ENCODE measurements around the gene ZNF423.

The ZNF423 gene

GRCh38 chr16:49800441-49800840 is 55.5 kb downstream of the ZNF423 start:
- H3K4me3 ChIP-seq (ENCODE audit: low read depth, low read length): no peak overlapping the region
- no peak for TF ChIP-seq CTCF (IDR thresholded peaks at IDR 0.05; ENCODE audit: borderline replicate concordance, insufficient read depth, low read depth, low read length)

GRCh38 chr16:49799172-49799571 is 56.7 kb downstream of the ZNF423 start:
- H3K4me3 ChIP-seq (ENCODE audit: low read depth, low read length): no peak overlapping the region
- no peak for TF ChIP-seq CTCF (IDR thresholded peaks at IDR 0.05; ENCODE audit: borderline replicate concordance, insufficient read depth, low read depth, low read length)

GRCh38 chr16:49795513-49795912 is 60.4 kb downstream of the ZNF423 start:
- TF ChIP-seq CTCF (IDR thresholded peaks at IDR 0.05; ENCODE audit: borderline replicate concordance, insufficient read depth, low read depth, low read length): no peak
- H3K4me3 ChIP-seq (ENCODE audit: low read depth, low read length): no peak overlapping the region

GRCh38 chr16:49793244-49793643 is 62.7 kb downstream of the ZNF423 start:
- no peak overlapping the region for H3K4me3 ChIP-seq (ENCODE audit: low read depth, low read length)
- no peak for TF ChIP-seq CTCF (IDR thresholded peaks at IDR 0.05; ENCODE audit: borderline replicate concordance, insufficient read depth, low read depth, low read length)

GRCh38 chr16:49789616-49790015 is 66.3 kb downstream of the ZNF423 start:
- no peak overlapping the region for H3K4me3 ChIP-seq (ENCODE audit: low read depth, low read length)
- TF ChIP-seq CTCF (IDR thresholded peaks at IDR 0.05; ENCODE audit: borderline replicate concordance, insufficient read depth, low read depth, low read length): no peak

- no peak for TF ChIP-seq CTCF (IDR thresholded peaks at IDR 0.05; ENCODE audit: borderline replicate concordance, insufficient read depth, low read depth, low read length)
- no peak overlapping the region for H3K4me3 ChIP-seq (ENCODE audit: low read depth, low read length)
Measured at GRCh38 chr16:49788986-49789385, 66.9 kb downstream of the ZNF423 start.

GRCh38 chr16:49788572-49788971 is 67.3 kb downstream of the ZNF423 start:
- H3K4me3 ChIP-seq (ENCODE audit: low read depth, low read length): no peak overlapping the region
- no peak for TF ChIP-seq CTCF (IDR thresholded peaks at IDR 0.05; ENCODE audit: borderline replicate concordance, insufficient read depth, low read depth, low read length)

All from GM12875 (cell line).